GM10847 (cell line): ENCODE data around the gene EVI5L.

Experiments
- POLR2A ChIP-seq: IDR thresholded peaks from 2 replicates; pipeline ENCODE4 v1.6.1; 2011; ENCODE audit not compliant: insufficient read length; ENCODE audit errors: extremely low read depth

EVI5L gene

GRCh38 chr19:7808108-7808507 lies 21.9 kb upstream of the EVI5L start:
- TF ChIP-seq POLR2A = no peak

DNA sequence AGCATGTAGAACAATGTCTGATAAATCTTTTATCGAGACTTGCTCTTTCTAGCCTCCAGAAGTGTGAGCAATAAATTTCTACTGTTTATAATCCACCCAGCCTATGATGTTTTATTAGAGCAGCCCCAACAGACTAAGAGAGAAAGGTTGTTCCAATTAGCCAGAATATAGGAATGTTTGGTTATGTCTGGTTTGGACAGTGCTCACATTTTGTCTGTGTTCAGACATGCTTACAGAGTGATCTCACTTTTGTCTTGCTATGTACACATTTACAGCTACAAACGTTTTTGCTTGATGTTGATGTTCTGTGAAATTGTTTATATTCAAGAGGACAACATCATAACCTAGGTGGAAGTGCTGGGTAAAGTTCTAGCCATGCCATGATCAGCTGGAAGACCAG lies 18.0 kb upstream of the EVI5L start:
- no peak for TF ChIP-seq POLR2A

GRCh38 chr19:7815325-7815724 lies 14.7 kb upstream of the EVI5L start:
- no peak for TF ChIP-seq POLR2A

DNA sequence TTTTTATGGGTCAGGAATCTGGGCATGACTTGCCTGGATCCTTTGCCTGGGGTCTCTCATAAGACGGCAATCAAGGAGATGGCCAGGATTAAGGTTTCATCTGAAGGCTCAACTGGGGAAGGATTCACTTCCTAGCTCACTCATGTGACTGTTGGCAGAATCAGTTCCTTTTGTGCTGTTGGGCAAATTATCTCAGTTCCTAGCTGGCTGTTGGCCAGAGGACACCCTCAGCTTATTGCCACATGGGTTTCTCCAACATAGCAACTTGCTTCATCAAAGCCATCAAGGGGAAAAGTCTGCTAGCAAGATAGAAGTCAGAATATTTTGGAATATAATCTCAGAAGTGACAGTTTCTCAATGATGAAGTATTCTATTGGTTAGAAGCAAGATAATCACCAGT lies 12.2 kb upstream of the EVI5L start:
- no peak for TF ChIP-seq POLR2A

GRCh38 chr19:7818806-7819205 lies 11.2 kb upstream of the EVI5L start:
- TF ChIP-seq POLR2A = no peak

DNA sequence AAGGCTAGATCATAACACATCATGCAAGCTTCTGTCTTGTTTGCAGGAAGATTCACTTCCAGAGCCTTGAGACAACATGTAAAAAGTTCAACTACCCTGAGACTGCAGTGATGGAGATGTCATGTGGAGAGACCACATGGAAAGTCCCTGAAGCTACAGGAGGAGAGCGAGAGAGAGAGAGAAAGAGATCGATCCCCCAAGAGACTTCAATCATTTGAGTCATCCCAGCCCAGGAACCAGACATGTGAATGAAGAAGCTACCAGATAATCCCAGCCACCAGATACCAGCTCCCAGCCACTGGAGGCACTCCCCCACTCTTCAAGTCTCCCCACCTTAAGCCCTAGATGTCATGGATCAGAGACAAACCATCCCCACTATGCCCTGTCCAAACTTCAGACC lies 10.7 kb upstream of the EVI5L start:
- no peak for TF ChIP-seq POLR2A

DNA sequence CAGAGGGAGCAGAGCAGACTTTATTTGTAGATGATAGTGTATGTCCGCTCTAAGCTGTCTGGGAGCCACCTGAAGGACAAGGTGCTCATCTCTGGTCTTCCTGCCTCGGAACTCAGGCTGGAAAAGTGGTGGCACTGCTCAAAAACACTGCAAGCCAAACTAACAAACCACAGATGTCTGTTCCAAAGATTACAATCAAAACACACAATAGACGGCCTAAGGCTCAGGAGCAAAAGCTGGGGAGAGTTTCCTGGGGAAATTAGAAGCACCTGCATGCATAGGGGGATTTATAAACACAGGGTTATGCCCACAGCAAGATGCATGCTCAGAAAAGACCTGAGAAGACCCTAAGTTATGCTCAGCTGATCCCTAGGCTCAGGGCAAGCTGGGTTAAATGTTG lies 9.4 kb upstream of the EVI5L start:
- no peak for TF ChIP-seq POLR2A

- no peak for TF ChIP-seq POLR2A
Measured at GRCh38 chr19:7822910-7823515, 7.0 kb upstream of the EVI5L start.

- no peak for TF ChIP-seq POLR2A
Measured at GRCh38 chr19:7823686-7824301, 6.2 kb upstream of the EVI5L start.

GRCh38 chr19:7829166-7829520 lies 875 bp upstream of the EVI5L start:
- no peak for TF ChIP-seq POLR2A

DNA sequence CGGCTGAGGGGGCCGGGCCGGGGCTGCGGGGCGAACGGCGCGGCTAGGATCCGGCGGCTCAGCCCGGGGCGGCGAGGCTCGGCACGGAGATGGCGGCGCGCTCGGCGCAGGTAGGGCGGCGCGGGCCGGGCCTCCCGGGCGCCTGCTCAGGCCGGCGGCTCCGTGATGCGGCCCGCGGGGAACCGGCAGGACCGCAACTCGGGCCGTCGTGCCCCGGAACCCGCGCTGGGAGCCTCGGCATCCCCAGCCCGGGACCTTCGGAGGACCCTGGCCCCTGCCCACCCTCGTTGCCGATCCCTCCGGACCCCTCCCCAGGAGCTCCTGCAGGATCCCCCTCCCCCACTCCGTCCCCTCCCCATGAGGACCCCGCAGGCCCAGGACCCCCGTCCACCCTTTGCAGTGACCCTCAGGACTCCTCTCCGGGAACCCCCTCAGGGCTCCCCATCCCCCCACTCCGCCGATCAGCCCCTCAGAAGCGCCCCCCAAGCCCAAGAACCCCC lies 304 bp downstream of the EVI5L start:
- no peak for TF ChIP-seq POLR2A

GRCh38 chr19:7830823-7831222 lies 805 bp downstream of the EVI5L start:
- no peak for TF ChIP-seq POLR2A

DNA sequence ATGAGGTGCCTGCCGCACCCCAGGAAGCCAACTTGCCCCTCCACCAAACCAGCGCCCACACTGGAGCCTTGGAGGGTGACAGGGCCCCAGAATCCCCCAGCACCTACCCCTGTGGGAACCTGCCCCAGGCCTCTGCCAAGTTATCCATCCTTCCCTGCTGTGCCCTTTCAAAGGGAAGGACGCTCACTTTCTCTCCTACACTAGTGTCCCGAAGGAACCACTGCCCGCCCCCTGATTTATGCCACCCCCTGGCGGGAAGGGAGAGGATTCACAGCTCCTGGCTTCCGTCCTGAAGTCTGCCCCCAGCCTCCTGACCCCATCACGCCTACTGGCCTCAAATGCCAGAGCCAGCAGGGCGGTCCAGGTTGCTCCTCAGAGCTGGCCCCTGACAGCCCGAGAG lies 1.4 kb downstream of the EVI5L start:
- no peak for TF ChIP-seq POLR2A

DNA sequence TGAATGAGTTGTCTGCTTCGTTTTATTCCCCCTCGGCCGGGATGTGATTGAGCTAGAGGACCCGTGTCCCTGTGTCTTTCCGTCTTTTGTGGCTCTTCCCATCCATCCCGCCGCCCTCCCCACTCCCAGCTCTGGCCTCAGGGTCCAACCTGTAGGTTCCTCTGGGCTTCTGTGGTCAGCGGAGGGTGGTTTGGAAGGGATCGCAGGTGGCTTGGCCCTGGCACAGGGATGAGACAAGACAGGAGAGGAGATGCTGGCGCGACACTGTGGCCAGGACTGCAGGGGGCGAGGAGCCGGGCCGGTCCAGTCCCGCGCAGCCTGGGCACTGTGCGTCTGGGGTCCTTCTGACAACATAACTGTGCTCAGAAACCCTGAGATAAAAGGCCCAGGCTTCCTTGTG lies 2.0 kb downstream of the EVI5L start:
- no peak for TF ChIP-seq POLR2A

GRCh38 chr19:7832781-7833180 lies 2.8 kb downstream of the EVI5L start:
- no peak for TF ChIP-seq POLR2A

DNA sequence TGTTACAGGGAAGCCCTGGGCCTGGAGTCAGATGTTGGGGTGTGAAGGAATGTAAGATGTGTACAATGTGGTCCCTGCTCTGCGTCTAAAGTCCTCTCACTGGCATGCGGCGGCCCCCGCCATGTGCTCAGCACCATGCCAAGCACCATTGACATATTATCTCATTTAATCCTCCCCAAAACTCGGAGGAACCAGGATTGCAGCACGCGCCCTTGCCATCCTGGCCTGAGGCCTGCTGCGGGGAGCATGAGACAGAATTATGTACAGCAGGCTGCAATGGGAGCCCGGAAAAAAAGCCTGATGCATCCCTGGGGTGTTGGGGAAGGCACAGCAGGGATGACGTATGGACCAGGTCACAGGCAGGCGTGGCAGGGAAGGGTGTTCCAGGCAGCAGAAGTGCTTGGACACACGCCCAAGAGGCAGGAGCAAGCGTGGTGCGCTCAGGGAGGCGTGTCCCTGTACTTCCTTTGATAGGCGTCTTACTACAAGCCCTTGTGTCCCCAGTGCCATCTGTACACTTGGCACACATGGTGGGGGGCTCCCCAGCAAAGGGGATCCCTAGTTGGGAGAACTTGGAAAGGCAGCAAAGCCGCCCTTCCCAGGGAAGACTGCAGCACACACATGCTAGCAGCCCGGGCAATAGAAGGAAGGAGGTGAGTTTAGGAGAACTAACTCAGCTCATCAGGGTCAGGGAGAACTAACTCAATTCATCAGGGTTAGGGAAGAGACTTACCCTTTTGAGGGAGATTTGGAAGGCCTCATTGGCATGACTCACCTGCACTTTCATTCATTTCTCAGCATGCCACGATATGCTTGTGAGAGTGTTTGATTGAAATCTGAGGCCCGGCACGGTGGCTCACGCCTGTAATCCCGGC lies 3.4 kb downstream of the EVI5L start:
- no peak for TF ChIP-seq POLR2A
